HEK293 (cell line): Measurements from ENCODE around the gene SAMD9.

Source experiments
- MYNN ChIP-seq: fragments of 450-650 bp; formaldehyde crosslinking; IDR thresholded peaks from 2 replicates; pipeline ENCODE4 v1.5.1; 2016; ENCODE audit warnings: missing biosample characterization, missing genetic modification characterization, borderline replicate concordance
- MZF1 ChIP-seq: fragments of 450-650 bp; formaldehyde crosslinking; IDR thresholded peaks from 2 replicates; pipeline ENCODE4 v1.5.1; 2017; ENCODE audit warnings: missing biosample characterization, missing genetic modification characterization, borderline replicate concordance
- PBX3 ChIP-seq: sonication (generic); formaldehyde crosslinking; IDR thresholded peaks from 2 replicates; pipeline ENCODE4 v1.8.1; 2022; ENCODE audit warnings: mild to moderate bottlenecking, moderate library complexity, missing genetic modification reagents
- REPIN1 ChIP-seq: fragments of 450-650 bp; formaldehyde crosslinking; IDR thresholded peaks from 2 replicates; pipeline ENCODE4 v1.5.1; 2017; ENCODE audit warnings: missing biosample characterization, missing genetic modification characterization, low read depth
- TCF7L2 ChIP-seq: IDR thresholded peaks from 2 replicates; pipeline ENCODE4 v1.6.1; 2011; ENCODE audit warnings: low read depth, mild to moderate bottlenecking, inconsistent platforms, low read length, moderate library complexity, borderline replicate concordance
- ZFP69B ChIP-seq: fragments of 450-650 bp; formaldehyde crosslinking; IDR thresholded peaks from 2 replicates; pipeline ENCODE4 v1.5.1; 2016; ENCODE audit warnings: missing biosample characterization, missing genetic modification characterization
- ZNF121 ChIP-seq: fragments of 450-650 bp; formaldehyde crosslinking; IDR thresholded peaks from 2 replicates; pipeline ENCODE4 v1.5.1; 2016; ENCODE audit warnings: missing biosample characterization, missing genetic modification characterization
- ZNF133 ChIP-seq: fragments of 450-650 bp; formaldehyde crosslinking; IDR thresholded peaks from 2 replicates; pipeline ENCODE4 v1.5.1; 2016; ENCODE audit warnings: missing biosample characterization, missing genetic modification characterization
- ZNF274 ChIP-seq, 2 experiments: fragments of 200-500 bp in 1 of 2; fragments of 450-650 bp in 1 of 2; sonication (Bioruptor generic) in 1 of 2; formaldehyde crosslinking in 1 of 2; IDR thresholded peaks; 2 replicates each; pipeline versions ENCODE4 v1.5.1 to v1.6.1; 2014 to 2016; ENCODE audit warnings: borderline replicate concordance in 1 of 2, inconsistent platforms in 1 of 2, low read length in 1 of 2, missing biosample characterization in 1 of 2, missing genetic modification characterization in 1 of 2
- ZNF280D ChIP-seq: fragments of 450-650 bp; formaldehyde crosslinking; IDR thresholded peaks from 2 replicates; pipeline ENCODE4 v1.5.1; 2016; ENCODE audit warnings: missing biosample characterization, missing genetic modification characterization
- TF ChIP-seq, protein P1 (sequence below): fragments of 450-650 bp; formaldehyde crosslinking; conservative IDR thresholded peaks from 2 replicates; pipeline ENCODE4 v1.5.1; 2016; ENCODE audit warnings: low read depth, missing biosample characterization, missing genetic modification characterization
- TF ChIP-seq, protein P2 (sequence below): fragments of 450-650 bp; formaldehyde crosslinking; IDR thresholded peaks from 2 replicates; pipeline ENCODE4 v1.5.1; 2016; ENCODE audit warnings: missing biosample characterization, missing genetic modification characterization

GRCh38 chr7:93156884-93157283, 39.1 kb upstream of the SAMD9 start:
- TF ChIP-seq ZFP69B (tag by site-specific recombination) (no peak), MYNN (tag by site-specific recombination) (no peak), ZNF133 (tag by site-specific recombination) (no peak), ZNF274 (IDR thresholded peaks at IDR 0.05; ENCODE audit: low read length) (no peak), ZNF274 (tag by site-specific recombination; IDR thresholded peaks at IDR 0.05; ENCODE audit: borderline replicate concordance) (no peak), REPIN1 (tag by site-specific recombination) (no peak), ZNF280D (tag by site-specific recombination) (no peak), TCF7L2 (no peak), PBX3 (CRISPR knock-in tag) (no peak), MZF1 (tag by site-specific recombination) (no peak), ZNF121 (no peak)
- TF ChIP-seq, protein P1, sequence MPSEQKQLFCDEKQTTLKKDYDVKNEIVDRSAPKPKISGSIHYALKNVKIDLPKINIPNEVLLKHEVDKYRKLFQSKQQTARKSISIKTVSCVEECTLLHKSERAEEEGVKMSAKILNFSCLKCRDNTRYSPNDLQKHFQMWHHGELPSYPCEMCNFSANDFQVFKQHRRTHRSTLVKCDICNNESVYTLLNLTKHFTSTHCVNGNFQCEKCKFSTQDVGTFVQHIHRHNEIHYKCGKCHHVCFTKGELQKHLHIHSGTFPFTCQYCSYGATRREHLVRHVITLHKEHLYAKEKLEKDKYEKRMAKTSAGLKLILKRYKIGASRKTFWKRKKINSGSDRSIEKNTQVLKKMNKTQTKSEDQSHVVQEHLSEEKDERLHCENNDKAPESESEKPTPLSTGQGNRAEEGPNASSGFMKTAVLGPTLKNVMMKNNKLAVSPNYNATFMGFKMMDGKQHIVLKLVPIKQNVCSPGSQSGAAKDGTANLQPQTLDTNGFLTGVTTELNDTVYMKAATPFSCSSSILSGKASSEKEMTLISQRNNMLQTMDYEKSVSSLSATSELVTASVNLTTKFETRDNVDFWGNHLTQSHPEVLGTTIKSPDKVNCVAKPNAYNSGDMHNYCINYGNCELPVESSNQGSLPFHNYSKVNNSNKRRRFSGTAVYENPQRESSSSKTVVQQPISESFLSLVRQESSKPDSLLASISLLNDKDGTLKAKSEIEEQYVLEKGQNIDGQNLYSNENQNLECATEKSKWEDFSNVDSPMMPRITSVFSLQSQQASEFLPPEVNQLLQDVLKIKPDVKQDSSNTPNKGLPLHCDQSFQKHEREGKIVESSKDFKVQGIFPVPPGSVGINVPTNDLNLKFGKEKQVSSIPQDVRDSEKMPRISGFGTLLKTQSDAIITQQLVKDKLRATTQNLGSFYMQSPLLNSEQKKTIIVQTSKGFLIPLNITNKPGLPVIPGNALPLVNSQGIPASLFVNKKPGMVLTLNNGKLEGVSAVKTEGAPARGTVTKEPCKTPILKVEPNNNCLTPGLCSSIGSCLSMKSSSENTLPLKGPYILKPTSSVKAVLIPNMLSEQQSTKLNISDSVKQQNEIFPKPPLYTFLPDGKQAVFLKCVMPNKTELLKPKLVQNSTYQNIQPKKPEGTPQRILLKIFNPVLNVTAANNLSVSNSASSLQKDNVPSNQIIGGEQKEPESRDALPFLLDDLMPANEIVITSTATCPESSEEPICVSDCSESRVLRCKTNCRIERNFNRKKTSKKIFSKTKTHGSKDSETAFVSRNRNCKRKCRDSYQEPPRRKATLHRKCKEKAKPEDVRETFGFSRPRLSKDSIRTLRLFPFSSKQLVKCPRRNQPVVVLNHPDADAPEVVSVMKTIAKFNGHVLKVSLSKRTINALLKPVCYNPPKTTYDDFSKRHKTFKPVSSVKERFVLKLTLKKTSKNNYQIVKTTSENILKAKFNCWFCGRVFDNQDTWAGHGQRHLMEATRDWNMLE (tag by site-specific recombination), result no peak
- TF ChIP-seq, protein P2, sequence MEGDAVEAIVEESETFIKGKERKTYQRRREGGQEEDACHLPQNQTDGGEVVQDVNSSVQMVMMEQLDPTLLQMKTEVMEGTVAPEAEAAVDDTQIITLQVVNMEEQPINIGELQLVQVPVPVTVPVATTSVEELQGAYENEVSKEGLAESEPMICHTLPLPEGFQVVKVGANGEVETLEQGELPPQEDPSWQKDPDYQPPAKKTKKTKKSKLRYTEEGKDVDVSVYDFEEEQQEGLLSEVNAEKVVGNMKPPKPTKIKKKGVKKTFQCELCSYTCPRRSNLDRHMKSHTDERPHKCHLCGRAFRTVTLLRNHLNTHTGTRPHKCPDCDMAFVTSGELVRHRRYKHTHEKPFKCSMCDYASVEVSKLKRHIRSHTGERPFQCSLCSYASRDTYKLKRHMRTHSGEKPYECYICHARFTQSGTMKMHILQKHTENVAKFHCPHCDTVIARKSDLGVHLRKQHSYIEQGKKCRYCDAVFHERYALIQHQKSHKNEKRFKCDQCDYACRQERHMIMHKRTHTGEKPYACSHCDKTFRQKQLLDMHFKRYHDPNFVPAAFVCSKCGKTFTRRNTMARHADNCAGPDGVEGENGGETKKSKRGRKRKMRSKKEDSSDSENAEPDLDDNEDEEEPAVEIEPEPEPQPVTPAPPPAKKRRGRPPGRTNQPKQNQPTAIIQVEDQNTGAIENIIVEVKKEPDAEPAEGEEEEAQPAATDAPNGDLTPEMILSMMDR (tag by site-specific recombination), result no peak
